ENCODE measurements around the gene TOMM70.

The TOMM70 gene

GRCh38 chr3:100427699-100428098 lies 26.8 kb upstream of the TOMM70 start:
- Histone ChIP-seq H3K36me3 (ENCODE audit: control insufficient read depth, insufficient read depth, low read length) (no peaks in the 10 kb centered on the region), H3K4me3 (ENCODE audit: low read depth, low read length) (no peak overlapping the region), H3K27ac (ENCODE audit: low read depth, low read length) (no peak overlapping the region), H3K9me3 (ENCODE audit: control insufficient read depth, insufficient read depth, low read depth, low read length) (no peaks in the 10 kb centered on the region), H3K27me3 (ENCODE audit: control insufficient read depth, insufficient read depth, low read length) (no peaks in the 10 kb centered on the region), H3K9ac (ENCODE audit: low read length) (no peak overlapping the region), H3K4me1 (ENCODE audit: control insufficient read depth, insufficient read depth, low read length) (peaks cover 4% of the 10 kb centered on the region; the same call in 1 of the 2 replicates)

- H3K36me3 ChIP-seq (ENCODE audit: control insufficient read depth, insufficient read depth, low read length) = no peaks in the 10 kb centered on the region
- no peaks in the 10 kb centered on the region for H3K27me3 ChIP-seq (ENCODE audit: control insufficient read depth, insufficient read depth, low read length)
- H3K9ac ChIP-seq (ENCODE audit: low read length) = no peak overlapping the region
- peaks cover 4% of the 10 kb centered on the region; the same call in 1 of the 2 replicates for H3K4me1 ChIP-seq (ENCODE audit: control insufficient read depth, insufficient read depth, low read length)
- H3K27ac ChIP-seq (ENCODE audit: low read depth, low read length) = no peak overlapping the region
- H3K4me3 ChIP-seq (ENCODE audit: low read depth, low read length) = no peak overlapping the region
- no peaks in the 10 kb centered on the region for H3K9me3 ChIP-seq (ENCODE audit: control insufficient read depth, insufficient read depth, low read depth, low read length)
Measured at GRCh38 chr3:100426067-100426682, 25.3 kb upstream of the TOMM70 start.

- no peak overlapping the region for H3K4me3 ChIP-seq (ENCODE audit: low read depth, low read length)
- no peak overlapping the region for H3K9ac ChIP-seq (ENCODE audit: low read length)
- no peaks in the 10 kb centered on the region for H3K36me3 ChIP-seq (ENCODE audit: control insufficient read depth, insufficient read depth, low read length)
- peaks cover 4% of the 10 kb centered on the region; the same call in 1 of the 2 replicates for H3K4me1 ChIP-seq (ENCODE audit: control insufficient read depth, insufficient read depth, low read length)
- no peak overlapping the region for H3K27ac ChIP-seq (ENCODE audit: low read depth, low read length)
- no peaks in the 10 kb centered on the region for H3K9me3 ChIP-seq (ENCODE audit: control insufficient read depth, insufficient read depth, low read depth, low read length)
- no peaks in the 10 kb centered on the region for H3K27me3 ChIP-seq (ENCODE audit: control insufficient read depth, insufficient read depth, low read length)
Measured at GRCh38 chr3:100425316-100425715, 24.4 kb upstream of the TOMM70 start.

- Histone ChIP-seq H3K4me3 (ENCODE audit: low read depth, low read length) (no peak overlapping the region), H3K9ac (ENCODE audit: low read length) (no peak overlapping the region), H3K27ac (ENCODE audit: low read depth, low read length) (no peak overlapping the region), H3K9me3 (ENCODE audit: control insufficient read depth, insufficient read depth, low read depth, low read length) (no peaks in the 10 kb centered on the region), H3K4me1 (ENCODE audit: control insufficient read depth, insufficient read depth, low read length) (peaks cover 4% of the 10 kb centered on the region; the same call in 1 of the 2 replicates), H3K27me3 (ENCODE audit: control insufficient read depth, insufficient read depth, low read length) (no peaks in the 10 kb centered on the region), H3K36me3 (ENCODE audit: control insufficient read depth, insufficient read depth, low read length) (no peaks in the 10 kb centered on the region)
Measured at GRCh38 chr3:100424261-100424660, 23.4 kb upstream of the TOMM70 start.

- H3K9ac ChIP-seq (ENCODE audit: low read length) = no peak overlapping the region
- peaks cover 4% of the 10 kb centered on the region; the same call in 1 of the 2 replicates for H3K4me1 ChIP-seq (ENCODE audit: control insufficient read depth, insufficient read depth, low read length)
- no peak overlapping the region for H3K4me3 ChIP-seq (ENCODE audit: low read depth, low read length)
Measured at GRCh38 chr3:100423611-100424010, 22.7 kb upstream of the TOMM70 start.

GRCh38 chr3:100420885-100421284 lies 20.0 kb upstream of the TOMM70 start:
- H3K4me3 ChIP-seq (ENCODE audit: low read depth, low read length) = no peak overlapping the region
- H3K4me1 ChIP-seq (ENCODE audit: control insufficient read depth, insufficient read depth, low read length) = peaks cover 2% of the 10 kb centered on the region
- no peak overlapping the region for H3K9ac ChIP-seq (ENCODE audit: low read length)
- H3K9me3 ChIP-seq (ENCODE audit: control insufficient read depth, insufficient read depth, low read depth, low read length) = no peaks in the 10 kb centered on the region
- H3K36me3 ChIP-seq (ENCODE audit: control insufficient read depth, insufficient read depth, low read length) = no peaks in the 10 kb centered on the region
- H3K27ac ChIP-seq (ENCODE audit: low read depth, low read length) = no peak overlapping the region
- H3K27me3 ChIP-seq (ENCODE audit: control insufficient read depth, insufficient read depth, low read length) = no peaks in the 10 kb centered on the region

More at GRCh38 chr3:100423611-100424010, 22.7 kb upstream of the TOMM70 start:
- no peaks in the 10 kb centered on the region for H3K36me3 ChIP-seq (ENCODE audit: control insufficient read depth, insufficient read depth, low read length)
- no peaks in the 10 kb centered on the region for H3K9me3 ChIP-seq (ENCODE audit: control insufficient read depth, insufficient read depth, low read depth, low read length)
- H3K27me3 ChIP-seq (ENCODE audit: control insufficient read depth, insufficient read depth, low read length) = no peaks in the 10 kb centered on the region
- no peak overlapping the region for H3K27ac ChIP-seq (ENCODE audit: low read depth, low read length)

- no peak overlapping the region for H3K27ac ChIP-seq (ENCODE audit: low read depth, low read length)
- peaks cover 12% of the 10 kb centered on the region; the same call in 1 of the 2 replicates for H3K4me1 ChIP-seq (ENCODE audit: control insufficient read depth, insufficient read depth, low read length)
- H3K4me3 ChIP-seq (ENCODE audit: low read depth, low read length) = no peak overlapping the region
- no peaks in the 10 kb centered on the region for H3K27me3 ChIP-seq (ENCODE audit: control insufficient read depth, insufficient read depth, low read length)
- H3K9ac ChIP-seq (ENCODE audit: low read length) = no peak overlapping the region
- H3K36me3 ChIP-seq (ENCODE audit: control insufficient read depth, insufficient read depth, low read length) = no peaks in the 10 kb centered on the region
- H3K9me3 ChIP-seq (ENCODE audit: control insufficient read depth, insufficient read depth, low read depth, low read length) = no peaks in the 10 kb centered on the region
Measured at GRCh38 chr3:100419406-100419805, 18.5 kb upstream of the TOMM70 start.

- Histone ChIP-seq H3K27ac (ENCODE audit: low read depth, low read length) (no peak overlapping the region), H3K4me3 (ENCODE audit: low read depth, low read length) (no peak overlapping the region), H3K4me1 (ENCODE audit: control insufficient read depth, insufficient read depth, low read length) (peaks cover 26% of the 10 kb centered on the region), H3K9ac (ENCODE audit: low read length) (no peak overlapping the region), H3K9me3 (ENCODE audit: control insufficient read depth, insufficient read depth, low read depth, low read length) (peaks cover 2% of the 10 kb centered on the region; the same call in 1 of the 2 replicates), H3K36me3 (ENCODE audit: control insufficient read depth, insufficient read depth, low read length) (peaks cover 4% of the 10 kb centered on the region; the same call in 1 of the 2 replicates), H3K27me3 (ENCODE audit: control insufficient read depth, insufficient read depth, low read length) (no peaks in the 10 kb centered on the region)
Measured at GRCh38 chr3:100416863-100417262, 16.0 kb upstream of the TOMM70 start.

GRCh38 chr3:100416176-100416575 lies 15.3 kb upstream of the TOMM70 start:
- H3K27ac ChIP-seq (ENCODE audit: low read depth, low read length) = no peak overlapping the region
- peaks cover 4% of the 10 kb centered on the region; the same call in 1 of the 2 replicates for H3K36me3 ChIP-seq (ENCODE audit: control insufficient read depth, insufficient read depth, low read length)
- no peak overlapping the region for H3K9ac ChIP-seq (ENCODE audit: low read length)
- peaks cover 26% of the 10 kb centered on the region for H3K4me1 ChIP-seq (ENCODE audit: control insufficient read depth, insufficient read depth, low read length)
- peaks cover 2% of the 10 kb centered on the region; the same call in 1 of the 2 replicates for H3K9me3 ChIP-seq (ENCODE audit: control insufficient read depth, insufficient read depth, low read depth, low read length)
- no peaks in the 10 kb centered on the region for H3K27me3 ChIP-seq (ENCODE audit: control insufficient read depth, insufficient read depth, low read length)
- H3K4me3 ChIP-seq (ENCODE audit: low read depth, low read length) = no peak overlapping the region

GRCh38 chr3:100413613-100414012 lies 12.7 kb upstream of the TOMM70 start:
- Histone ChIP-seq H3K9me3 (ENCODE audit: control insufficient read depth, insufficient read depth, low read depth, low read length) (peaks cover 6% of the 10 kb centered on the region; the same call in 1 of the 2 replicates), H3K4me3 (ENCODE audit: low read depth, low read length) (no peak overlapping the region), H3K27me3 (ENCODE audit: control insufficient read depth, insufficient read depth, low read length) (no peaks in the 10 kb centered on the region), H3K27ac (ENCODE audit: low read depth, low read length) (no peak overlapping the region), H3K36me3 (ENCODE audit: control insufficient read depth, insufficient read depth, low read length) (peaks cover 6% of the 10 kb centered on the region; the same call in 1 of the 2 replicates), H3K9ac (ENCODE audit: low read length) (no peak overlapping the region), H3K4me1 (ENCODE audit: control insufficient read depth, insufficient read depth, low read length) (peaks cover 26% of the 10 kb centered on the region)

- Histone ChIP-seq H3K9ac (ENCODE audit: low read length) (no peak overlapping the region), H3K36me3 (ENCODE audit: control insufficient read depth, insufficient read depth, low read length) (peaks cover 6% of the 10 kb centered on the region; the same call in 1 of the 2 replicates), H3K27me3 (ENCODE audit: control insufficient read depth, insufficient read depth, low read length) (no peaks in the 10 kb centered on the region), H3K4me1 (ENCODE audit: control insufficient read depth, insufficient read depth, low read length) (peaks cover 26% of the 10 kb centered on the region), H3K27ac (ENCODE audit: low read depth, low read length) (no peak overlapping the region), H3K4me3 (ENCODE audit: low read depth, low read length) (no peak overlapping the region), H3K9me3 (ENCODE audit: control insufficient read depth, insufficient read depth, low read depth, low read length) (peaks cover 6% of the 10 kb centered on the region; the same call in 1 of the 2 replicates)
Measured at GRCh38 chr3:100412912-100413590, 12.2 kb upstream of the TOMM70 start.
